Lung microvascular endothelial cell (primary cell): Measurements from ENCODE around the gene LAPTM5. TPM values are rescaled to one million over a fixed set of nuclear protein-coding genes. Genes with fewer than 3 reads are reported as not detected.
A peak's percentile ranks its signal among the peaks of the same experiment; 100 is the strongest.

Experiments
- DNase-seq, 2 donors: peaks; one replicate each; pipeline versions ENCODE4 v3.0.0 to v3.0.0-alpha.2; 2010; ENCODE audit warnings: low read depth in 2 of 2
- total RNA-seq: library from RNA; depleted of rRNA; stranded (reverse); fragments of >200 nt; gene quantifications from 2 replicates; pipeline ENCODE4 v1.2.1, GENCODE V29; 2014

The LAPTM5 gene
- total RNA-seq, 1 donor from 2014 or later, result 66.7 TPM

DNA sequence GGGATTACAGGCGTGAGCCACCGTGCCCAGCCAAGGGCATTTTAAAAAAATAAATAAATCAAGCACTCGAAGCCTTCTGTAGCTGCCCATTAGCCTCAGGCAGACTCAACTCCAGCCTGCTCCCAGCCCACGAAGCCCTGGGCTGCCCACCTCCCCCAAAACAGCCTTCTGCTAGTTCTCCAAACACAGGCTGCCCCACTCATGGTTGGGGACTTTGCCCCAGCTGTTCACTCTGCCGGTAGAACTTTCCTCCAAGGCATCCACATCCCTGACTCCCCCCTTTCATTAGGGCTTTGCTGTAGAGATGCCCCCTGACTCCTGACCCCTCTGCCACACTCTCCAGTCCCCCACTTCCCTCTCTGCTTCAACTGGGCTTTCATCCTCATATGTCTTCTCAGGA lies 29.7 kb upstream of the LAPTM5 start:
- no peak for DNase-seq

DNA sequence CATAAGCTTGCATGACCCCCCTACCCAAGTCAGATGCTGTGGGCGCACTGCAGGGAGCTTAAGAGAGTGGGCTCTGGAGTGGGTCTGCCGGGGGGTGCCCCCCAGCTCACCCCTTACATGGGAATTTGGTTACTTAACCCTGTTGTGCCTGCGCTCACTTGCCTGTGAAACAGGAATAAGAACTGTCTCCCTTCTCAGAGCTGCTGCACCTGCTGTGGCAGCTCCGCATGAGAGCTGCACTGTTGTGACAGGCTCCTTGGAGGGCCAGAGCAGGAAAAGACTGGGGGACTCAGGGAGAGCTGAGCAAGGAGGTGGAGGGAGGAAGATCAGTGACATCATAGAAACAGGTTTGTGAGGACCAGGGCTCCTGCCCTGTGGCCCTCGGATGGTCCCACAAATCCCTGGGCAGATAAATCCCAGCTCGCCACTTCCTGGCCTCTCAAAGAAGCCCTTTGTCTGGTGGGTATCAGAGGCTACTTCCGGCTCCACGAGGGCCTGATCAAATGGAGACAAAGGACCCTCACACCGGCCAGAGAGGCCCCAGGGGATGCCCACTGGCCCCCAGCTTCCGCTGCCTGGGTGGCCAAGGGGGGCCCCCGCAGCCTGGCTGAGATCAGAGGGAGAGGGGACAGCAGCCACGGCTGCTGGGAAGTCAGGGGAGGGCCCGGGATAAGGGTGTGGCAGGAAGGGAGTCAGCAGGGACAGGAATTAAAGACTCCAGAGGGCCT lies 28.9 kb upstream of the LAPTM5 start:
- DNase-seq, result no peak

DNA sequence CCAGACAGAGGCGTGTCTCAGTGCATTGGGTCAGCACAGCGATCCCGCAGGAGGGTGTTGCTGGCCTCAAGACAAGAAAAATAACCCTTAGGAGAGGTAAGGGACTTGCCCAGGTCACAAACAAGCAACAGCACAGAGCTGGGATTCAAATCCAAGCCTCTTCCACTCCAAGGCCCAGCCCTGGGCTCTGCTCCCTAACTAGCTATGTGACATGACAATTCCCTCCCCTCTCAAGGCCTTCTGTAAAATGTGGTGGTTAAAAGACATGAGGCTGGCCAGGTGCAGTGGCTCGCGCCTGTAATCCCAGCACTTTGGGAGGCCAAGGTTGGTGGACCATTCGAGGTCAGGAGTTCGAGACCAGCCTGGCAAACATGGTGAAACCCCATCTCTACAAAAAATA lies 28.1 kb upstream of the LAPTM5 start:
- no peak for DNase-seq

GRCh38 chr1:30785181-30785580 lies 27.6 kb upstream of the LAPTM5 start:
- no peak for DNase-seq

GRCh38 chr1:30783256-30783915 lies 25.8 kb upstream of the LAPTM5 start:
- DNase-seq, result no peak

GRCh38 chr1:30782361-30783255 lies 25.0 kb upstream of the LAPTM5 start:
- DNase-seq, result peak; percentile 63 to 78

GRCh38 chr1:30781906-30782305 lies 24.3 kb upstream of the LAPTM5 start:
- no peak for DNase-seq

GRCh38 chr1:30780409-30780808 lies 22.8 kb upstream of the LAPTM5 start:
- no peak for DNase-seq

DNA sequence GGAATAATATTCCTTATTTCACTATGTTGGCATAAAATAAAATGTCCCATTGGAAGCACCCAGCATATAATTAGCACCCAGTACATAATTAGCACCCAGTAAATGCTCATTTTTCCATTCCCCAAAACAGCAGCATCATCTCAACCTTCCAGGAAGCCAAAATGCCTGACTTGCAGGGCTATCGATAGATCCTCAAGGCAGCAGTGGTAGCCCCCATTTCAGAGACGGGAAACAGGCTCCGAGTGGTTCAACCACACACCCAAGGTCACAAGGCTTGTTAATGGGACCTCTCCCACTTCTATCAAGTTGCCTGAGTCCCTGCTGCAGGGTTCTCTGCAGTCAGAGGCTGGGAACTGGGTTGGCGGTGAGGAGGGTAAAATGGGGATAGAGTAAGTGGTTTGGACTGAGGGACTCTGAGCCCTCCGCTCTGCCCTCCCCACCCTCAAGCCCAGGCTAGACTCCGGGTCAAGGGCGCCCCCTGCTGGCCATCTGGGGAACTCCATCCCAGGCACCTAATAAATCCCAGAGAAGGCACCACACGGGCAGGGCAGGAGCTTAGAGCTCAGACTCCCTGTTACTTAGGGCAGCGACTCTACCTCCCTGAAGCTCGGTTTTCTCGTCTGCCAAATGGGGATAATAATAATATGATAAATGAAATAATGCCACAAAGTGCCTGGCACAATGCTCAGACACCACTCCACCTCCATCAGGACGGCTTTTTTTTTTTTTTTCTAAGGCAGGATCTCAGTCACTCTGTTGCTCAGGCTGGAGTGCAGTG lies 21.9 kb upstream of the LAPTM5 start:
- peak; percentile 63 to 82 for DNase-seq

DNA sequence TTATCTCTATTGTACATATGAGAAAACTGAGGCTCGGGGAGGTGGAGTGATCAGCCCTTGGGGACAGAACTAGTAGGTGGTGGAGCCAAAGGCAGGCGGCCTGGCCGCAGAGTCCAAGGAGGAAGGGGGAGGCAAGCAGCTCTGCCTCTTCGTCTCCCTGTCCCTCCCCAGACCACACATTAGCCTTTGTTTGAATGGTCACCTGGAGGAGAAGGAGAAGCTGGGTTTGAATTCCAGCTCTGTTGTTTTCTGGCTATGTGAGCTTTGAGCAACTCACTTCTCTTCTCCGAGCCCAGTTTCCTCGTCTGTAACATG lies 21.4 kb upstream of the LAPTM5 start:
- DNase-seq, result no peak

GRCh38 chr1:30778154-30778978 lies 20.8 kb upstream of the LAPTM5 start:
- peak; percentile 93 for DNase-seq

DNA sequence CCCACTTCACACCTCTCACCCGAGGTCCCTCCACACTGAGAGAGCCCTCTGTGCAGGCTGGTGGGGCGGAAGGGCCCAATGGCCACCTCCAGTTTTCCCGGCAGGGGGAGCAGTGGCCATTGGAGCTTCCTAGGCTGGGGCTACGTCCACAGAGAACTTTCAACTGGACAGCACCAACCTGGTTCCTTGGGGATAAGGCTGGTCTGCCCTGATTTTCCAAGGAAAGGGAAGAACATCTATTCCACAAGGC lies 20.3 kb upstream of the LAPTM5 start:
- no peak for DNase-seq

GRCh38 chr1:30777060-30777903 lies 19.7 kb upstream of the LAPTM5 start:
- DNase-seq, result no peak

DNA sequence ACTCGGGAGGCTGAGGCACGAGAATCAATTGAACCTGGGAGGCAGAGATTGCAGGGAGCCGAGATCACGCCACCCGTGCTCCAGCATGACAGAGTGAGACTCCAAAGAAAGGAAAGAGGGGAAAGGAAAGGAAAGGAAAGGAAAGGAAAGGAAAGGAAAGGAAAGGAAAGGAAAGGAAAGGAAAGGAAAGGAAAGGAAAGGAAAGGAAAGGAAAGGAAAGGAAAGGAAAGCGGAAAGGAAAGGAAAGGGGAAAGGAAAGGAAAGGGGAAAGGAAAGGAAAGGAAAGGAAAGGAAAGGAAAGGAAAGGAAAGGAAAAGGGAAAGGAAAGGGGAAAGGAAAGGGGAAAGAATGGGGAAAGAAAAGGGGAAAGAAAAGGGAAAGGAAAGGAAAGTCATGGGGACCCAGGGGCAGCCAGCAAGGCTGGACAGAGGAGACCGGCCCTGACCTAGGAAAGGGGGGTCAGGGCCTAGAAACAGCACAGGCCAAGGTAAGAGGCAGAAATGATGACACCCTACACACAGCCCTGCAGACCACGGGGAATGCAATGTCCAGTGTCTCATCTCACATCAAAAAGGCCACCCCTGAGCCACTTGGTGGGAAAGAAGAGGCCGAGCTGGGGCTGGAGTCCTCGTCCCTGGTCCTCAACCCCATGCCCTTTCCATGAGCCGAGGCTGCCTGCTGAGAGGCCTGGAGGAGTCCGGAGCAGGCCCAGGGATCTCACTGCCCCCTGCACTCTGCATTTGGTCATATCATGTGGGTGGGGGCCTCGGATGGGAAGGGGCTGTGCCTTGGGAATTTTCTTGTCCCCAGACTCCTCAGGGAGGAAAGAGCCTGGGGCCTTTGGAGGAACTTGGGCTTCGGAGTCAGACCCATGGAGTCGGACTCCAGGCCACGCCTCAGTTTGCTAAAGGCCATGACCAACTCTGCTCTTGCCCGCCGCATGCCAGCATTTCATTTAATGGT lies 18.8 kb upstream of the LAPTM5 start:
- no peak for DNase-seq

DNA sequence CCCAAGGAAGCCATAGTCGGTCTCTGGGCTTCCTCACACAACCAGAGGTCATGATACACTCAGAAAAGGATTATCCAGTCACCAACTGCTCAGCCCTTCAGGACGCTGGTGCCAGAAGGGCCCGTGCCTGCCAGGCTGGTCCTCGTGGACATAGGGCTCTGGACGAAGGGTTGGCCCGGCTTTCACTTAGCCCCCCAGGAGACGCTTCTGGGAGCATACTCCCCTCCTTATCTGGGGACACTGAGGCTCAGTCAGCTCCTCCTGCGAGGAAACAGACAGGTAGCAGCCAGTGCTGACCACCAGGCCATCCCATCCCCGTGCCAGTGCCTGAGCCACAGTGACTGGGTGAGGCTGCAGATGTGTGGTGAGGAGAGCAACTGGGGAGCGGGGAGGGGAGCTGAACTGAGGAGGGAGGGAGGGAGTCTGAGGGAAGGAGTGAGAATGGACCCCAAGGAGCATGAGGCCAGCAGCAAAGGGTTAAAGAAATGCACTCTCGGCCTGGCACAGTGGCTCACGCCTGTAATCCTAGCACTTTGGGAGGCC lies 17.9 kb upstream of the LAPTM5 start:
- DNase-seq, result no peak

GRCh38 chr1:30774550-30775432 lies 17.2 kb upstream of the LAPTM5 start:
- DNase-seq, result peak in 1 of 2 donors; percentile 62

DNA sequence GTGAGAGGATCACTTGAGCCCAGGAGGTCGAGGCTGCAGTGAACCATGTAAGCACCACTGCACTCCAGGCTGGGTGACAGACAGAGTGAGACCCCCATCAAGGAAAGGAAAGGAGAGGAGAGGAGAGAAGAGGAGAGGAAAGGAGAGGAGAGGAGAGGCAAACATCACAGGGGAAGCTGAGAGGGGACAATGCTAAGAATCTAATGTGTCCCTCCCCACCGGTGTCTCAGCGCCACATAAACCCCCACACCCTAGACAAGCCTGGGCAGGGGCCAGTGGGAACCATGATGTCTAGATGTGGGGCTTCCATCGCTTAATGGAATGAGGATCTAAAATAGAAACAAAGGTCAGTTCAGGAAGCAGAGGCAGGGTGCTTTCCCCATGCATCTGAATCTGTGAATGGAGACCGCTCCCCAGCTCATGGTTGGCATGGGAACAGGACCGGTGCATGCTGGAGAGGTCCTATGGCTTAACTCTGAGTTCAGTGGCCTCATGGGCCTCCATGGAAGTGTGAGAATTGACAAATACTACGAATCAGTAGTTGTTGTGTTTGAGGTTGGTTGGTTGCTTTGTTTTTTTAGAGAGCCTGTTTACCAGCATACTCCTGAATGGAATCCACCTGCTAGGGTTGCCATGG lies 16.3 kb upstream of the LAPTM5 start:
- no peak for DNase-seq
